ACC112 (cell line): ENCODE data around the gene KCNC1.

Experiments
- H2AFZ ChIP-seq: fragments of 200-600 bp; sonication (generic); one replicate; pipeline ENCODE4 v1.6.0; 2017; ENCODE audit warnings: antibody characterized with exemption, low read length; ENCODE audit not compliant: unreplicated experiment
- H3K27ac ChIP-seq: fragments of 200-600 bp; sonication (generic); 2 replicates; pipeline ENCODE4 v1.5.1; 2014; ENCODE audit warnings: low read depth, mild to moderate bottlenecking, antibody characterized with exemption, low read length, moderate library complexity
- H3K27me3 ChIP-seq: fragments of 200-600 bp; sonication (generic); 2 replicates; pipeline ENCODE4 v1.6.1; 2014; ENCODE audit warnings: mild to moderate bottlenecking, antibody characterized with exemption, low read length, moderate library complexity, mixed read lengths; ENCODE audit not compliant: insufficient read depth
- H3K36me3 ChIP-seq: fragments of 200-600 bp; sonication (generic); 2 replicates; pipeline ENCODE4 v1.6.1; 2016; ENCODE audit warnings: mild to moderate bottlenecking, antibody characterized with exemption, low read length, moderate library complexity, mixed read lengths; ENCODE audit not compliant: insufficient read depth
- H3K4me1 ChIP-seq: fragments of 200-600 bp; sonication (generic); one replicate; pipeline ENCODE4 v1.6.1; 2016; ENCODE audit warnings: low read length, mixed read lengths; ENCODE audit not compliant: insufficient read depth, unreplicated experiment, control insufficient read depth
- H3K4me3 ChIP-seq: fragments of 200-600 bp; sonication (generic); 2 replicates; pipeline ENCODE4 v1.5.1; 2014; ENCODE audit warnings: mild to moderate bottlenecking, low read depth, low read length
- H3K79me2 ChIP-seq: fragments of 200-600 bp; sonication (generic); one replicate; pipeline ENCODE4 v1.6.0; 2016; ENCODE audit warnings: low read length; ENCODE audit not compliant: control insufficient read depth, unreplicated experiment, insufficient read depth

KCNC1 gene

DNA sequence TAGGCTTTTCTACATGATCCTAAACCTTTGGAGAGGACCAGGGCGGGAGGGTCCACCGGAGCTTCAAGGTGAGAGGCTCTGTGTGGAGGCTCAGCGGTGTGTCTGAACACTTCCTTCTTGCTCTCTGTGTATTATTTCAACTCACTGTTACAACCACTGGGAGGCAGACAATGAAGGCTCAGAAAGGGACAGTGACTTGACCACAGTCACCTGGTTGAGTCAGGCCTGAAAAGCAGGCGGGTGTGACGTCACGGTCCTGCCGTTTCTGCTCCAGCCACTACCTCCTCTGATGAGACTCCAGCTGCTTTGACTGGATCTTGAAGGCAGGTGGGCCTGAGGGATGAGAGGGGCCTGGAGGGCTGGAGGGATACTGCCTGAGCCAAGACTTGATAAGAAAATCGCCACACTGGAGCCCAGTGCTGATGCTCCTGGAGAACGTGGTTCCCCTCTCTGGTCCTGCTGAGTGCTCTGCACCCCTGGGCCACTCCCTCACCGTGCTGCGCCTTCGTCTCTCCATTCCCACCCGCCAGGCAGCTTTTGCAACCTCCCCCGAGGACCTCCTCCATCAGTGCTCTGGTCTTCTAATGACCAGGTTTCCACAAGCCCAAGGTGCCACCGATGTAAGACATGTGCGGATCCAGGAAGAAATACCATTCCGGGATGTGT, 27.9 kb downstream of the KCNC1 start:
- no peak overlapping the region for H2AFZ ChIP-seq
- H3K79me2 ChIP-seq: no peaks in the 10 kb centered on the region
- H3K4me3 ChIP-seq: no peak overlapping the region
- H3K4me1 ChIP-seq: no peaks in the 10 kb centered on the region
- no peak overlapping the region for H3K27ac ChIP-seq
- peaks cover 18% of the 10 kb centered on the region for H3K27me3 ChIP-seq
- H3K36me3 ChIP-seq: no peaks in the 10 kb centered on the region

DNA sequence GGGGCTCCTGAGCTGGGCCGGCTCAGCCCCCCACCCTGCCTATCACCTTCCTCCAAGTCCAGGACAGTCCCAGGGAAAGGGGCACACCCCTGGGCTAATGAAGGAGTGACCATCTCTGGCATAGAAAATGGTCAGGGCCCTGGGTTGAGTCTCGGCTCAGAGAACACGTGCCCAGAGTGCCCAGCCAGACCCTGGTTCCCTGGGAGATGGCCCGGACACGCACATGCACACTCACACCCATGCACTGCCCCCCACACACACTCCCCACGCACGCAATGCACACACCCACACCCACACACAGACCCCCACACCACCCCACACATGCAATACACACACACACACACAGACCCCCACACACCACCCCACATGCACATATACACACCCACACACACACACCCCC, 28.7 kb downstream of the KCNC1 start:
- no peaks in the 10 kb centered on the region for H3K36me3 ChIP-seq
- no peak overlapping the region for H3K27ac ChIP-seq
- H2AFZ ChIP-seq: no peak overlapping the region
- peaks cover 11% of the 10 kb centered on the region for H3K27me3 ChIP-seq
- no peak overlapping the region for H3K4me3 ChIP-seq
- H3K79me2 ChIP-seq: no peaks in the 10 kb centered on the region
- no peaks in the 10 kb centered on the region for H3K4me1 ChIP-seq

DNA sequence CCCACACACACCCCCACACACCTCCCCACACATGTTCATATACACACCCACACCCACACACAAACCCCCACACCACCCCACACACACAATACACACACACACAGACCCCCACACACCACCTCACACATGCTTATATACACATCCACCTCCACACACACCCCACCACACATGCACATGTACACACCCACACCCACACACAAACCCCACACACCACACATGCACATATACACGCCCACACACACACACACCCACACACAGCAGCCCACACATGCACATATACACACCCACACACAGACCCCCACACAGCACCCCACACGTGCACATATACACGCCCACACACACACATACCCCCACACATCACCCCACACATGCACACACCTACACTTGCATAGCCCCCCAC, 29.1 kb downstream of the KCNC1 start:
- Histone ChIP-seq H3K79me2 (no peaks in the 10 kb centered on the region), H2AFZ (no peak overlapping the region), H3K36me3 (no peaks in the 10 kb centered on the region), H3K4me3 (no peak overlapping the region), H3K27me3 (peaks cover 7% of the 10 kb centered on the region), H3K27ac (no peak overlapping the region), H3K4me1 (no peaks in the 10 kb centered on the region)

DNA sequence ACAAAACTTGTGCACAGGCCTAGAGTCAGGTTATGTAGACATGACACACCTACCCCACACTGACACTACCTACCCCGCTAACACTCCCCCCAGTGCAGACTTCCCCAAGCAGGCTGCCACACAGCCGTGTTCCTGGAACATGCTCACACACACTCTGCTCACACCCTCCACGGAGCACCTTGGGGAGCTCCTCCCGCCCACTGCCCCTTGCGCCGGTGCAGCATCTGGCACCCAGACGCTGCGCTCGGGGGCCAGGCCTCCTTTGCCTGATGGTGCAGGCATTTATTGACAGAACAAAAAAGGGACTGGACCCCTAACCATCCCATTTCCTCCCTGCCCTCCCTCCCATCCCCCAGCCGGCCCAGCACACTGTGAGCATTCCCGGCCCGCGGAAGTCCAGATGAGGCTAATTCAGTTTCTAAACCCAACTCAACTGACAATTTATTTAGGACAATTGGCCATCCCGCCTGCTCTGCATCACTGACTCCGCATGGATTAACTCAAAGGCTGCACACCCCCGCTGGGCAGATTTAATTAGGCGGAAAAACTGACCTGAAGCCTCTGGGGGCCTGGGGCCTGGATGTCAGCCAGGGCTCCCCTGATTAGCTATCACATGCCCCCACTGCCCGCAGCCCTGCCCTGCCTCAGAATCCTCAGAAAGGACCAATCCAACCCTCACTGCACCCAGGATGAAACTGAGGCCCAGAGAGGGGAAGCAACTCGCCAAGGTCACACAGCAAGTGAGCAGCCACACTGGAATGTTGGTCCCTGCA, 30.1 kb downstream of the KCNC1 start:
- Histone ChIP-seq H3K4me1 (no peaks in the 10 kb centered on the region), H2AFZ (no peak overlapping the region), H3K27me3 (no peaks in the 10 kb centered on the region), H3K27ac (no peak overlapping the region), H3K36me3 (no peaks in the 10 kb centered on the region), H3K4me3 (no peak overlapping the region), H3K79me2 (no peaks in the 10 kb centered on the region)

DNA sequence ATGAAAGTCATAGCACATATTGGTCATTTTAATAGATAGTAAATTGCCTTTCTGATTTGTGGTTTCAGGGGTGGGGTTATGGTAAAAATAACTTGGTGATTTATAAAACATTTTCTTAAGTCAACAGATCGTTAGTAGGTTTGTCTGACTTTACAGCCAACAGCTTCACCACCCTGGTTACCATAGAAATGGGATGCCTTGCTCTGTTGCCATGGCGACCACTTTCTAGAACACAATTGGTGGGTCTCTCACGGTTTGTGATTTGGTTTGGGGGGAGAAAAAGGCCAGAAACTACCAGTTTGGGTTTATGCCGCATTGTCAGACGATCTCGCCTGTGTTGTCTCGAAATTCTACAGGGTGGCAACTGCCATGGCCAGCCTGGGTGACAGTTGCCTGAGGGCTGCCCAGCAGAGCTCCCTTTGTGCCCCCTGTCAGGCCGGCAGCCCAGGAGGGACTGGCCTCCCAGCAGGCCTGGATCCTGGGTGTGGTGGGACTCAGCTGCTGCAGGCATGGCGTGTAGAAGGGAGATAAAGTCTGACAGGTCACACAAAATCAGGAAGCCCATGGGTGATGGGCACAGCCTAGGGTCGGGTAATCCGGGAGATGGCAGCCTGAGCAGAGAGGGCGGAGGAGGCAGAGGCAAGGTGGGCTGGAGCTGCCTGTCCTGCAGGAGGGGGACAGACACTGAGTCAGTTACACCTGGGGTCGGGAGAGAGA, 30.9 kb downstream of the KCNC1 start:
- Histone ChIP-seq H3K27me3 (no peaks in the 10 kb centered on the region), H2AFZ (no peak overlapping the region), H3K4me3 (no peak overlapping the region), H3K4me1 (no peaks in the 10 kb centered on the region), H3K36me3 (no peaks in the 10 kb centered on the region), H3K27ac (no peak overlapping the region), H3K79me2 (no peaks in the 10 kb centered on the region)

DNA sequence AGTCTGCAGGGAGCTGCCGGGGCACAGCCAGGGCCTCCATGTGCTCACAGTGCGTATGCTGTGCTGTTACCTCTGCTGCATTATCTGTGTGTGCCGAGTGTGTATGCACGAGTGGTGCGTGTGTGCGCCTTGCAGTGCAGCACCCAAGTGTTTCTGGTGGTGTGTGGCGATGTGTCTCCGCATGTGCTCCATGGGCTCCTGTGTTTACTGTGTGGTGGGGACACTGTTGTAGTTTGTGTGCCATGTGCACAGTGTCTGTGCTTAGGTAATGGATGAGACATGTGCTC, 31.4 kb downstream of the KCNC1 start:
- H3K4me1 ChIP-seq: no peaks in the 10 kb centered on the region
- no peak overlapping the region for H2AFZ ChIP-seq
- no peak overlapping the region for H3K27ac ChIP-seq
- H3K27me3 ChIP-seq: no peaks in the 10 kb centered on the region
- H3K79me2 ChIP-seq: no peaks in the 10 kb centered on the region
- no peaks in the 10 kb centered on the region for H3K36me3 ChIP-seq
- H3K4me3 ChIP-seq: no peak overlapping the region

DNA sequence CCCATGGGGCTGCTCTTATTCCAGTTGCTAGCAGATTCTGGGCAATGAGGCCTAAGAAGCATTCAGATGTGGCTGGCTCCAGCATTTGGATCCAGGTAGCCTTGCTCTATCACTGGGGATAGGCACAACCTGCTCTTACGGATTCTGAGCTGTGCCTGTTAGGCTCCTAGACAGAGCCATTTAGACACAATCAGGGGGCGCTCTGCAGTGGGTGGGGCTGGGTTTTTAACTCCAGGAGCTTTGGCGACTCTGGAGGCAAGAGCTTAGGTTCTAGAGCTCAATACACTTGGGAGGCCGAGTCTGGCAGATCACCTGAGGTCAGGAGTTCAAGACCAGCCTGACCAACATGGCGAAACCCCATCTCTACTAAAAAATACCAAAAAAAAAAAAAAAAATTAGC, 32.0 kb downstream of the KCNC1 start:
- H3K36me3 ChIP-seq: no peaks in the 10 kb centered on the region
- no peak overlapping the region for H2AFZ ChIP-seq
- no peaks in the 10 kb centered on the region for H3K27me3 ChIP-seq
- no peak overlapping the region for H3K27ac ChIP-seq
- H3K79me2 ChIP-seq: no peaks in the 10 kb centered on the region
- H3K4me1 ChIP-seq: no peaks in the 10 kb centered on the region
- no peak overlapping the region for H3K4me3 ChIP-seq

DNA sequence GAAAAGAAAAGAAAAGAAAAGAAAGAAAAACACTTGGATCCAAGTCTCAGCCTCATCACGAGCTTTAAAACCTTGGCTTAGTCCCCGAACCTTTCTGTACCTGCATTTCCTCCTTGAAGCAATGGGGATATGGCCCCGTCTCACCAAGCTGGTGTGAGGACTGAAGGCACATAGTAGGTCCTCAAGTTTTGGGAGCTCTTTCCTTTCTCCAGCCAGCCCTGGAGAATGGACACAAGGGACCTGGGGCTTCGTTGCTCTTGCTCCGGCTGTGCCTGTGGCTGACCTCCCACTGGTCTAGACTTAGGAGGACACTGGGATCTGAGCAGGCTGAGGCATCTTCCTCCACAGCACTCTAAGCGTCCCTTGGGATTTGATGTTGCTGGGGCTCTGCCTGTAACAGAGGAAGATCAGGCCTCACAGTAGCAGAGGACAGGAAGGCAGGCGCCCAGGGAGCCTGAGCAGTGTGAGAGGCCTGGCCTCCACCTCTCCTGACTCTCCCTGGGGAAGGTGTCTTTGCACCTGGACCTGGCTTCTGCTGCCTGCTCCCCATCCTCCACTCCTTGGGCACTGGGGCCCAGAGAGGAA, 32.8 kb downstream of the KCNC1 start:
- Histone ChIP-seq H2AFZ (no peak overlapping the region), H3K4me3 (no peak overlapping the region), H3K27me3 (no peaks in the 10 kb centered on the region), H3K36me3 (no peaks in the 10 kb centered on the region), H3K4me1 (no peaks in the 10 kb centered on the region), H3K79me2 (no peaks in the 10 kb centered on the region), H3K27ac (no peak overlapping the region)

DNA sequence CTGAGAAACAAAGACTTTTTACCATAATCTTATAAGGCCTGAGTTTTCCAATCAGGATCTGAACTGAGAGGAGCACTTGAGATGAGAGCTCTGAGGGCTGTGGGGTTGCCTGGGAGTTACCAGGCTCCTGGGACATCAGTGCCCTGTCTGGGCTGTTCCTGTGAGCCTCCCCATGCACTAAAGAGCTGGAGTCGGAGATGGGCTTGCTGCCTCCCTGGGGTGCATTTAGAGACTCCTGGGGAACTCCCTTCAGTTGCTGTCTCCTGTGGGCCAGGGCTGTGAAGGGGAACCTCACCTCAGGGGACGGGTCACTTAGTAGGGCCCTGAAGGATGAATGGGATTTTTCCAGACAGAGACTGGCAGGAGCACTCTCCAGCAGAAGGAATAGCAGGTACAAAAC, 33.3 kb downstream of the KCNC1 start:
- Histone ChIP-seq H3K79me2 (no peaks in the 10 kb centered on the region), H3K4me1 (no peaks in the 10 kb centered on the region), H3K27me3 (no peaks in the 10 kb centered on the region), H3K4me3 (no peak overlapping the region), H3K27ac (no peak overlapping the region), H2AFZ (no peak overlapping the region), H3K36me3 (no peaks in the 10 kb centered on the region)

DNA sequence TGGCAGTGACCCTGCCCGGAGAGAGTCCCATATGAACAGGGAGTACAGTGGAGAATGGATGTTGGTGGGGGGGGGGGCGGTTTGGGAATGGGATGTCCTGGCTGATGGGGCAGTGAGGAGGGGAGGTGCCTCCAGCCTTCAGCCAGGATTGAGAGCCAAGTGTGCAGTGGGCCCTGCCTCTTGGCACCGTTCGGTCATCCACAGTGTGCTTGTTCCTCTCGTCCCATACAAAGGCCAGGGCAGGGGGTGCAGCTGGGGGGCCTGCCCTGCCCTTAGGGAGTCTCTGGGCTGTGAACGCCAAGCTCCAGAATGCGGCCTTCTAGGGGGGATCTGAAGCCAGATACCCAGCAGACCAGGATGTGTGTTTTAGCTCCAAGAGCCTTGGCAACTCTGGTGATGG, 34.0 kb downstream of the KCNC1 start:
- Histone ChIP-seq H3K4me3 (no peak overlapping the region), H3K79me2 (no peaks in the 10 kb centered on the region), H3K36me3 (no peaks in the 10 kb centered on the region), H3K4me1 (no peaks in the 10 kb centered on the region), H2AFZ (no peak overlapping the region), H3K27me3 (no peaks in the 10 kb centered on the region), H3K27ac (no peak overlapping the region)
